ENCODE data around the gene AP5B1. TPM values are rescaled to one million over a fixed set of nuclear protein-coding genes. Genes with fewer than 3 reads are reported as not detected.

The AP5B1 gene
- total and polyA plus RNA-seq, 9 of the 15 experiments (the other 6 are each of a cell fraction or from before 2014, with no cell fraction given) = 0.51 to 24.2 (median 5.1) TPM

DNA sequence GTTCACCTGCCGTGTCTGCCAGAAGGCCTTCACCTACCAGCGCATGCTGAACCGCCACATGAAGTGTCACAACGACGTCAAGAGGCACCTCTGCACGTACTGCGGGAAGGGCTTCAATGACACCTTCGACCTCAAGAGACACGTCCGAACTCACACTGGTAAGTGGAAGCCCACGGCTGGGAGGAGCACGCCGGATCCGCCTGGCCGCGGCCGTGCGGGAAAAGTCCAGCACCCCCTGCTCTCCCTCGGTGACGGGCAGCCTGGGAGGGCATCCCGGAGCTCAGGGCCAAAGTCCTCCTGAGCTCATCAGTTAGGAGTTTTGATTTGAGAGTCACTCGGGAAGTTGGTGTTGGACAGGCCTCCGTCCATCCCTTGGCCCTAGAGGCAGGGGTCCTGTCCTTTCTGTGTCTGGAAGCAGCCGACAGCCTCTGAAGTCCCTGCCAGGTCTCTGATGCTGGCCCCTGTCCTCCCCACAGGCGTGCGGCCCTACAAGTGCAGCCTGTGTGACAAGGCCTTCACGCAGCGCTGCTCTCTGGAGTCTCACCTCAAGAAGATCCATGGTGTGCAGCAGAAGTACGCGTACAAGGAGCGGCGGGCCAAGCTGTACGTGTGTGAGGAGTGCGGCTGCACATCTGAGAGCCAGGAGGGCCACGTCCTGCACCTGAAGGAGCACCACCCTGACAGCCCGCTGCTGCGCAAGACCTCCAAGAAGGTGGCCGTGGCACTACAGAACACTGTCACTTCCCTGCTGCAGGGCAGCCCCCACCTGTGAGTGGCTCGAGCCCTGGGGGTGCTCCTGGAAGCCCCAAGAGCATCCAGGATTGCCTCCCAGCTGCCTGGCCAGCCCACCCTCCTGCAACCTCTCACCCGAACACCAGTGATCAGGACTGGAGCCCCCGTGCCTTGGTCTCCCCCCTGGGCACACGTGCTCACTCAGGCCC is 14.1 kb upstream of the AP5B1 start (continued):
- no peak for TF ChIP-seq ZNF398 (CRISPR knock-in tag; IDR thresholded peaks at IDR 0.05)
- no peak for TF ChIP-seq ZNF23 (CRISPR knock-in tag; IDR thresholded peaks at IDR 0.05)
- TF ChIP-seq PHTF2 (CRISPR knock-in tag; IDR thresholded peaks at IDR 0.05) = no peak
- TF ChIP-seq TAF7 (tag; IDR thresholded peaks at IDR 0.05) = no peak
- TF ChIP-seq GABPB1 (CRISPR knock-in tag; IDR thresholded peaks at IDR 0.05) = no peak
- no peak for TF ChIP-seq MAFG (tag; conservative IDR thresholded peaks at IDR 0.05)
- TF ChIP-seq KAT8 (IDR thresholded peaks at IDR 0.05; ENCODE audit: low read depth) = no peak
- no peak for TF ChIP-seq TEAD1 (CRISPR knock-in tag; IDR thresholded peaks at IDR 0.05)
- TF ChIP-seq ZNF121 (CRISPR knock-in tag; conservative IDR thresholded peaks at IDR 0.05) = no peak
- TF ChIP-seq LCOR (CRISPR knock-in tag; IDR thresholded peaks at IDR 0.05) = no peak
- no peak for TF ChIP-seq CBX2 (IDR thresholded peaks at IDR 0.05; ENCODE audit: insufficient read depth, low read length, poor library complexity, severe bottlenecking)
